T-helper 1 cell treated with Interleukin-12 subunit alpha and Interleukin-12 subunit beta and Interleukin-4 antibody, amounts not matched to agents 30 μg/mL and 1 μg/mL, for 36 hours (primary cell): ENCODE results near the gene DDIT4.
"Not testable (repeated sequence)": the region's sequence is repeated elsewhere in the genome, so short reads cannot be mapped to it uniquely, and the experiment has no call there.

Experiments
- H3K27ac Mint-ChIP-seq: one replicate; pipeline ENCODE4 v1.8.0; 2021; ENCODE audit warnings: mild to moderate bottlenecking, mixed read lengths
- H3K27me3 Mint-ChIP-seq: one replicate; pipeline ENCODE4 v1.8.0; 2021; ENCODE audit warnings: low read depth, mixed read lengths
- H3K36me3 Mint-ChIP-seq: one replicate; pipeline ENCODE4 v1.8.0; 2021; ENCODE audit warnings: low read depth, mixed read lengths
- H3K4me1 Mint-ChIP-seq: one replicate; pipeline ENCODE4 v1.8.0; 2021; ENCODE audit warnings: low read depth, mixed read lengths
- H3K4me3 Mint-ChIP-seq: one replicate; pipeline ENCODE4 v1.8.0; 2021; ENCODE audit warnings: mild to moderate bottlenecking, moderate library complexity, mixed read lengths
- H3K9me3 Mint-ChIP-seq: one replicate; pipeline ENCODE4 v1.8.0; 2021; ENCODE audit warnings: mixed read lengths

DDIT4 gene

DNA sequence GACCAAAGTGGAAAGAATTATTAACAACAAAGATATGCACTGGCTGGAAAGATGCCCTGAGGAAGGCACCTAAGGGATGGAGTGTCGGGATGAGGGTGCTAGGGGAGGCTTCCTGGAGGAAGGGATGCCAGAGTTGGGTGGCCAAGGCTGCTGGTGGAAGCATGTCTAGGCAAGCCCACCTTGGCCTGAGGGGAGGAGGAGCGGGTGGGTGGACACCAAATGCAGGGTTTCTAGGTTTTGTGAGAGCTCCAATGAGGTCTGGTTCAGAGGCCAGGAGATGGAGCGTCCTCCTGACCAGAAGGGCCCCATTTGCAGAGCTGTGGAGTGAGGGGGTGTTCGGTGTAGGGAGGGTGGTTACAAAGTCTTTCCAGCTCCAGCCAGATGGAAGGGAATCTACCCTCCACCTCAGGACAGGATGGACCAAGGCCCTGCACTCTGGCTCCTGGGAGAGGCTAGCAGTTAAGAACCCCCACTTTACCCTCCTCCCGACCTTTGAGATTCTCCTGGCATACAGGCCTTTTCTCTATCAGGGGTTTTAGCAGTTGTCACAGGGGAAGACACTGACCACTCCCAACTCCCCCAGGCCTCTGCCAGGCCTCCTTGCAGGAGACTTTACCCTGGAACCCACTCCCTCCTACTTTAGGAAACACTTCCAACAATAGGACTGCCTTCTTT, 3.0 kb upstream of the DDIT4 start:
- Mint-ChIP-seq H3K27ac (peak overlapping the region; percentile 33), H3K4me3 (no peak overlapping the region), H3K9me3 (no peaks in the 10 kb centered on the region), H3K4me1 (peaks cover 33% of the 10 kb centered on the region), H3K36me3 (peaks cover 17% of the 10 kb centered on the region), H3K27me3 (no peaks in the 10 kb centered on the region)

DNA sequence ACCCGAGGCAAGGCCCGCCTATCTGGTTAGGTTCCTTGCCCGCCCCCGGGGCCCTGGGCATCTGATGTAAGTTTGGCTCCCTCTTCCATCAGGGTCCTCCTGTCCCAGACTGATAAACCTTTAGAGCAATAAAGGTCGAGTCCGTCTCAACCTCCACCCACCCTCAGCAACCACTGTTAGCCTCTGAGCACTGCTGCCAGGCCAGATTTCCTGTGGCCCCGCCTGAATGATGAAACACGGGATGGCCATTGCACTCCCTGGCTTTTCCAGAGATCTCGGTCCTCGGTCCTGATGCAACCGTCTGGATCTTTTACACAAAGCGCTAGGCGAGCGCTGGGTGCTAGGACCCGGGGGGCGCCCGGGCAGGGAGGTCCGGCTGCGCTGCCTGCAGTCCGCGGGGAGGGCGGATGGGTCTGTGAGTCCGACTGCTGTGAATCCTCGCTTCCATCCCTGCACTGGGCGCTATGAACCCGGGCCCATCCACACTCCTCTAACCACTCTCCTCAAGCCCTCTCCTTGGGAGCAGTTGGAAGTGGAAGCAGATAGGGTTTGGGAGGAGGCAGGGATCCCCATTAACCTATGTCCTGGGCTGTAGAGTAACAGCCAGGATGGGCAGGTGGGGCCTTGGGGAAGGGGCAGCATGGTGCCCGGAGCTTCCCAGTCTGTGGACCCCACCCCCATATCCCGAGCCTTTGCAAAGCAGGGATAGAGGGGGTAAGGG, 875 bp upstream of the DDIT4 start:
- H3K4me3 Mint-ChIP-seq: peak overlapping the region; percentile 96
- H3K27ac Mint-ChIP-seq: peak overlapping the region; percentile 69
- no peaks in the 10 kb centered on the region for H3K9me3 Mint-ChIP-seq
- H3K36me3 Mint-ChIP-seq: peaks cover 28% of the 10 kb centered on the region
- no peaks in the 10 kb centered on the region for H3K27me3 Mint-ChIP-seq
- H3K4me1 Mint-ChIP-seq: peaks cover 46% of the 10 kb centered on the region

DNA sequence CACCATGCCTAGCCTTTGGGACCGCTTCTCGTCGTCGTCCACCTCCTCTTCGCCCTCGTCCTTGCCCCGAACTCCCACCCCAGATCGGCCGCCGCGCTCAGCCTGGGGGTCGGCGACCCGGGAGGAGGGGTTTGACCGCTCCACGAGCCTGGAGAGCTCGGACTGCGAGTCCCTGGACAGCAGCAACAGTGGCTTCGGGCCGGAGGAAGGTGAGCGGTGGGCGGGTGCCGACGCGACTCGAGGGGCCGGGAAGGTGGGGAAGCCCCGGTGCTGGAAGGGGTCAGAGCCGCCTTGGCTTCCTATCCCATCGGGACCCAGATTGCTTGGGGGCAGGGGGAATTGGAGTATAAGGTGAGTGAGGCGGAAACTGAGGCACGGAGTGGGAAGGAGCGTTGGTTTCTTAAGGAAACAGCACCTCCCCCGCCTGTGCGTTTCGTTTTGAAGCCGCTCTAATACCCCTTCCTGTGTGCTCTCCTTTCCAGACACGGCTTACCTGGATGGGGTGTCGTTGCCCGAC, 547 bp downstream of the DDIT4 start:
- H3K4me1 Mint-ChIP-seq: peaks cover 51% of the 10 kb centered on the region
- no peaks in the 10 kb centered on the region for H3K27me3 Mint-ChIP-seq
- H3K27ac Mint-ChIP-seq: peak overlapping the region; percentile 98

DNA sequence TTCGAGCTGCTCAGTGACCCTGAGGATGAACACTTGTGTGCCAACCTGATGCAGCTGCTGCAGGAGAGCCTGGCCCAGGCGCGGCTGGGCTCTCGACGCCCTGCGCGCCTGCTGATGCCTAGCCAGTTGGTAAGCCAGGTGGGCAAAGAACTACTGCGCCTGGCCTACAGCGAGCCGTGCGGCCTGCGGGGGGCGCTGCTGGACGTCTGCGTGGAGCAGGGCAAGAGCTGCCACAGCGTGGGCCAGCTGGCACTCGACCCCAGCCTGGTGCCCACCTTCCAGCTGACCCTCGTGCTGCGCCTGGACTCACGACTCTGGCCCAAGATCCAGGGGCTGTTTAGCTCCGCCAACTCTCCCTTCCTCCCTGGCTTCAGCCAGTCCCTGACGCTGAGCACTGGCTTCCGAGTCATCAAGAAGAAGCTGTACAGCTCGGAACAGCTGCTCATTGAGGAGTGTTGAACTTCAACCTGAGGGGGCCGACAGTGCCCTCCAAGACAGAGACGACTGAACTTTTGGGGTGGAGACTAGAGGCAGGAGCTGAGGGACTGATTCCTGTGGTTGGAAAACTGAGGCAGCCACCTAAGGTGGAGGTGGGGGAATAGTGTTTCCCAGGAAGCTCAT, 1.1 kb downstream of the DDIT4 start:
- Mint-ChIP-seq H3K4me1 (peaks cover 51% of the 10 kb centered on the region), H3K9me3 (no peaks in the 10 kb centered on the region), H3K4me3 (peak overlapping the region; percentile 96), H3K27ac (peak overlapping the region; percentile 98), H3K27me3 (no peaks in the 10 kb centered on the region), H3K36me3 (peaks cover 28% of the 10 kb centered on the region)

More for the DNA sequence above, 547 bp downstream of the DDIT4 start:
- H3K9me3 Mint-ChIP-seq: no peaks in the 10 kb centered on the region
- H3K4me3 Mint-ChIP-seq: peak overlapping the region; percentile 96
- H3K36me3 Mint-ChIP-seq: peaks cover 28% of the 10 kb centered on the region

DNA sequence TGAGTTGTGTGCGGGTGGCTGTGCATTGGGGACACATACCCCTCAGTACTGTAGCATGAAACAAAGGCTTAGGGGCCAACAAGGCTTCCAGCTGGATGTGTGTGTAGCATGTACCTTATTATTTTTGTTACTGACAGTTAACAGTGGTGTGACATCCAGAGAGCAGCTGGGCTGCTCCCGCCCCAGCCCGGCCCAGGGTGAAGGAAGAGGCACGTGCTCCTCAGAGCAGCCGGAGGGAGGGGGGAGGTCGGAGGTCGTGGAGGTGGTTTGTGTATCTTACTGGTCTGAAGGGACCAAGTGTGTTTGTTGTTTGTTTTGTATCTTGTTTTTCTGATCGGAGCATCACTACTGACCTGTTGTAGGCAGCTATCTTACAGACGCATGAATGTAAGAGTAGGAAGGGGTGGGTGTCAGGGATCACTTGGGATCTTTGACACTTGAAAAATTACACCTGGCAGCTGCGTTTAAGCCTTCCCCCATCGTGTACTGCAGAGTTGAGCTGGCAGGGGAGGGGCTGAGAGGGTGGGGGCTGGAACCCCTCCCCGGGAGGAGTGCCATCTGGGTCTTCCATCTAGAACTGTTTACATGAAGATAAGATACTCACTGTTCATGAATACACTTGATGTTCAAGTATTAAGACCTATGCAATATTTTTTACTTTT, 1.8 kb downstream of the DDIT4 start:
- H3K4me3 Mint-ChIP-seq: peak overlapping the region; percentile 96
- peaks cover 28% of the 10 kb centered on the region for H3K36me3 Mint-ChIP-seq
- peaks cover 51% of the 10 kb centered on the region for H3K4me1 Mint-ChIP-seq
- no peaks in the 10 kb centered on the region for H3K9me3 Mint-ChIP-seq
- no peaks in the 10 kb centered on the region for H3K27me3 Mint-ChIP-seq
- peak overlapping the region; percentile 98 for H3K27ac Mint-ChIP-seq

DNA sequence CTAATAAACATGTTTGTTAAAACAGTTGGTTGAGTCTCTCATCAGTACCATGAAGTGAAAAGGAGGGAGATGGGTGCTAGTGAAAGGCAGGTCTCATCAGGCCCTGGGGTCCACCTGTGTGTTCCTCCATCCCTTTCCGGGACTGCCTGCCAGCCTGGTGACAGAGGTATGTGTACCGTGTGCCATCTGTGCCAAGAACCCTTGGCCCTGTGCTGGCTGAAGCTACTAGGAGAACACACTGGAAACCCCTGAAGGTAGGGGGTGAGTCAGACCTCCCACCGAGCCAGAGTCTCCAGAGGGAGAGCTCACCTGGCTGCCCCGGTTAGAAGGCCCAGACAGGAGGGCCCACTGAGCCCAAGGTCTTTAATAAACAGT, 2.3 kb downstream of the DDIT4 start:
- Mint-ChIP-seq H3K27ac (peak overlapping the region; percentile 98), H3K27me3 (no peaks in the 10 kb centered on the region), H3K9me3 (no peaks in the 10 kb centered on the region), H3K36me3 (peaks cover 28% of the 10 kb centered on the region), H3K4me1 (peaks cover 49% of the 10 kb centered on the region), H3K4me3 (peak overlapping the region; percentile 96)

DNA sequence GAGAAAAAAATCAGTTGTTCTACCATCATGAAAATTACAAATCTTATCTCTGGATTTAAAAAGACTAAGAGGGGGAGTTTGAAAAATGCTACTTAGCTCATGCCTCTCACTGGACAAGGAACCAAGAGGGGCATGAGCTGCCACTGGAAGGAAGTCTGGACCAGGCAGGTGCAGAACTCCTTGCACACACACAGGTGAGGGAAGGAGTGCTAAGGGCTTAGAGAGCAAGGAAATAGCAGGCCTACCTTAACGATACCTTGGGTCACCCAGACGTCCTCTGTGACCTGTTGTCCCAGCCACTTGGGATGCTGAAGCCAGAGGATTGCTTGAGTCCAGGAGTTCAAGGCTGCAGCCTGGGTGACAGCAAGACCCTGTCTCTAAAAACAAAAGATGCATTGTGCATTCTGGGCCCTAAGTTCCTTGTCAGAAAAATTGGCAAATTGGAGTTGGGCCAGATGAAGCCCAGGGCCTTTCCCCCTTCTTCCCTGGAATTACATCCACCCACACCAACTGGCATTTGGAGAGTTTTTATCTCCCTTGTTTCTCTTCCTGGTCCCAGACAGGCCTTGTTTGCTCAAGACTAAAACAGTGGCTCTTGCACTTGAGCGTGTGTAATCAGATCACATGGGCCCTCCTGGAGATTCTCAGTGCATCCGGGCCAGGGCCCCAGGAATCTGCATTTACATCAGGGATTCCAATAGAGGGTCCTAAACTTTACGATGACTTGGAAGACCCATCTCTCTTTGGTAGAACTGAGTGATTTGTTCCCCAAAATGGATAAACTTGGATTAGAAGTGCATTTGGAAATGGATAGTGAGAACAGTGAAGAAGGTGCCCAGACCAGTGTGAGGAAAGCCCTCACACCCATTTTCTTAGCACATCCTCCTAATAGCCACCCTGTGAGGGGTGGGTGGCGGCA, 3.0 kb downstream of the DDIT4 start:
- peak overlapping the region; percentile 96 for H3K4me3 Mint-ChIP-seq
- H3K36me3 Mint-ChIP-seq: peaks cover 28% of the 10 kb centered on the region
- peaks cover 47% of the 10 kb centered on the region for H3K4me1 Mint-ChIP-seq

DNA sequence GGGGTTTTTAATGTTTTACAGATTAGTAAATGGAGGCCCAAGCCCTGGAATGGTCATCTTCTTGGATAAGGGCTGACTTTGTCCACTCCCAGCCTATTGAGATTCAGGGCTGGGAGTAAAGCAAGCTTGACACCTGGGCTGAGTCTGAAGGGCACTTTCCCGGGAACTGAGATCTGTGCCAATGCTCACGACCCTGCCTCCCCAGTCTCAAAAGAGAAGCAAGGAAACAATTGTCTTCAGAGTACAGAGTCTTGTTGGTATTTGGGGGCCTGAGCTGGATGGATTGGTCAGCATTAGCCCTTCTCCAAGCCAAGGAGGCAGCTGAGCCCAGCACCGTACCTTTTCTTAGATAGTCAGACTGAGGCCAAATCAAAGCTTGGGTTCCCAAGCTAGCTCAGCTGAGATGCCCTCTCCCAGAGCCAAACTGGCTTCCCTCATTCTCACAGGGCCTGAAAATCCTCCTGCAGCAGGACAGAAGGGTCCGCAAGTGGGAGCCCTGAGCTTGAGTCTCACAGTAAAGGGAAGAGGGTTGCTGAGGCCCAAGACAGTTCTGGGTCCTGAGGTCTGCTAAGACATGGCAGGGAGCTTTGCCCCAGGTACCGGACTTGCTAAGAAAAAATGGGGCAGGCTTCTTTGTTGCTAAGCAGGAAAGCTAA, 3.7 kb downstream of the DDIT4 start:
- H3K4me1 Mint-ChIP-seq: peaks cover 42% of the 10 kb centered on the region
- H3K4me3 Mint-ChIP-seq: peak overlapping the region; percentile 17
- no peaks in the 10 kb centered on the region for H3K9me3 Mint-ChIP-seq

More for the DNA sequence above, 3.0 kb downstream of the DDIT4 start:
- no peaks in the 10 kb centered on the region for H3K27me3 Mint-ChIP-seq
- no peaks in the 10 kb centered on the region for H3K9me3 Mint-ChIP-seq
- H3K27ac Mint-ChIP-seq: peak overlapping the region; percentile 98

DNA sequence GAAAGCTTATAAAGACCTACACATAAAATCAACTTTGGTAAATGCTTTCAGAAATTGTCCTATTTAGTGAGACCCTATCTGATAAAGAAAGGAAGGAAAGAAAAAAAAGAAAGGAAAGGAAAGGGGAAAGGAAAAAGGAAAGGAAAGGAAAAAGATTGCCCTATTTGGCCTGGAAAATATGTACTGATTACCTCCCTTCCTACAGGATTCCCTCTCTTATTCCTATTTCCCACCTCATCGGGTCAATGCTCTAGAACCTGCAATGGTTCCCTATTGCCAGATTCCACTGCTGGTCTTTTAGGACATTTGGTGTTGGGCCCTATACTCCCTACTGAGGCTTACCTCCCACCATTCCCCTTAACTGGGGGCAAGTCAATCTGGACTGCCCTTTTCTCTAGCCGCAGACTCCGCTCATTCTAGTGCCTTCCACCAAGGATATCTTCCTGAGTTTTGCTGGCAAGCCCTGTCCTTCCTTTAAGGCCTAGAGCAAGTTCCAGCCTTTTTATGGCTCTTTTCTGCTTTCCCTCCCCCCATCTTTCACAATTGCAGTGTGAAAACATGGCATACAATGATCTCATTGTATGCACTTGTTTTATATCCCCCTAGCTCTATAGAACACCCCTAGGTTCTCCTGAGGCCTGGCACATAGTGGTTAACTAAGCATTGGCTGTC, 4.4 kb downstream of the DDIT4 start:
- peaks cover 28% of the 10 kb centered on the region for H3K36me3 Mint-ChIP-seq
- peaks cover 40% of the 10 kb centered on the region for H3K4me1 Mint-ChIP-seq
- peak overlapping the region; percentile 15 for H3K27ac Mint-ChIP-seq
- H3K9me3 Mint-ChIP-seq: no peaks in the 10 kb centered on the region
- no peaks in the 10 kb centered on the region for H3K27me3 Mint-ChIP-seq
- no peak overlapping the region for H3K4me3 Mint-ChIP-seq

More for the DNA sequence above, 3.7 kb downstream of the DDIT4 start:
- Mint-ChIP-seq H3K27ac (peak overlapping the region; percentile 98), H3K36me3 (peaks cover 28% of the 10 kb centered on the region), H3K27me3 (no peaks in the 10 kb centered on the region)

DNA sequence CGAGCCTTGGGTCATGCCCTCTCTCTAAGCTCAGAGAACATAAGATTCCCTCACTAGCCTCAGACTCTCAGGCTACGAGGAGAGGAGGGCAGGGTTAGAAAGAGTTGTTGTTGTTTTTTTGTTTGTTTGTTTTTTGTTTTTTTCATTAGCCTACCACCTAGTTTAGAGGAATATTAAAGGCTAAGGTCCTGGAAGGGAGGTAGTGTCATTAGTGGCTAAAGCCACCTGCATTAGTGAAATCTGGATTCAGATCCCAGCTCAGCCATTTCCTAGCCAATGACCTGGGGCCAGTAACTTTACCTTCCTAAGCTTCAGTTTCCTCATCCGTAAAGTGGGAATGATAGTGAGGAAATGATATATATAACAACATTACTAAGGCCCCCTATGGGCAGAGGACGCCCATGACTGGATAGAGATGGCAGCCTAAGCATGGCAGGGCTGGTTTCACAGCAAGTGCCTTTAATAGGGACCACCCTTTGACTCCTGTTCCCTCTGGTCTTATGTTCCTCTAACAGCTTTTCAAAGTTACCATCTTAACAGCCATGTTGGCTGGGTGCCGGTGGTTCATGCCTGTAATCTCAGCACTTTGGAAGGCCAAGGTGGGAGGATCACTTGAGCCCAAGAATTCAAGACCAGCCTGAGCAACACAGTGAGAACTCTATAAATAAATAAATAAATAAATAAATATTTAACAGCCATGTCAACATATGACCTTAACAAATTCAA, 5.1 kb downstream of the DDIT4 start:
- Mint-ChIP-seq H3K4me1 (peaks cover 42% of the 10 kb centered on the region), H3K36me3 (peaks cover 27% of the 10 kb centered on the region), H3K9me3 (no peaks in the 10 kb centered on the region), H3K27ac (peak overlapping the region; percentile 15), H3K4me3 (no peak overlapping the region), H3K27me3 (no peaks in the 10 kb centered on the region)

DNA sequence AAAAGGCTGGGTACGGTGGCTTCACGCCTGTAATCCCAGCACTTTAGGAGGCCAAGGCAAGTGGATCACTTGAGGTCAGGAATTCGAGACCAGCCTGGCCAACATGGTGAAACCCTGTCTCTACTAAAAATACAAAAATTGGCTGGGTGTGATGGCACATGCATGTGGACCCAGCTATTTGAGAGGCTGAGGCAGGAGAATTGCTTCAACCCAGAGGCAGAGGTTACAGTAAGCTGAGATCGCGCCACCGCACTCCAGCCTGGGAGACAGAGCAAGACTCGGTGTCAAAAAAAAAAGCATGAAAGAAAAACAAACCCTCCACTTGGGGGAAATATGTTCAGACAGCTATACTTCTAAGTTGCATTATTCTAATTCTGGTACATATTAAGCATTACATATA, 5.9 kb downstream of the DDIT4 start:
- not testable (repeated sequence) for H3K9me3 Mint-ChIP-seq, H3K4me3 Mint-ChIP-seq, H3K27me3 Mint-ChIP-seq
- Mint-ChIP-seq H3K27ac (peak overlapping the region; percentile 17), H3K36me3 (peaks cover 22% of the 10 kb centered on the region), H3K4me1 (peaks cover 44% of the 10 kb centered on the region)

DNA sequence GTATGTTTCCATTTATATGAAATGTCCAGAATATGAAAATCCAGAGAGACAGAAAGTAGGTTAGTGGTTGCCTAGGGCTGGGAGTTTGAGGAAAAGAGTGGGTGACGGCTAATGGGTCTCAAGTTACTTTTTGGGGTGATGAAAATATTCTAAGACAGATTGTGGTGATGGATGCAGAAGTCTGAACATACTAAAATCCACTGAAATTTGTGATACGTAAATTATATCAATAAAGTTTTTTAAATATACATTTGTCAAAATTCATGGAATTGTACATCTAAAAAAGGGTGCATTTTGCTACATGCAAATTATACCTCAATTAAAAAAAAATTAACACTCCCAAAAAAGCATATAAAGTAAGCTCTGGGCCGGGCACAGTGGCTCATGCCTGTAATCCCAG, 9.4 kb downstream of the DDIT4 start:
- Mint-ChIP-seq H3K36me3 (peaks cover 3% of the 10 kb centered on the region), H3K4me3 (no peak overlapping the region), H3K27ac (no peak overlapping the region), H3K27me3 (no peaks in the 10 kb centered on the region), H3K4me1 (peaks cover 36% of the 10 kb centered on the region), H3K9me3 (peaks cover 4% of the 10 kb centered on the region)
